GM19397 (cell line): Measurements from ENCODE around the gene CTNNA2.
"Not testable (repeated sequence)": the region's sequence is repeated elsewhere in the genome, so short reads cannot be mapped to it uniquely, and the experiment has no call there.

Experiments
- ATAC-seq: cut with Tn5 transposase; IDR thresholded peaks from one replicate; pipeline ENCODE4 v1.9.1; 2021; ENCODE audit warnings: mild to moderate bottlenecking, moderate library complexity; ENCODE audit not compliant: unreplicated experiment

The CTNNA2 gene

GRCh38 chr2:80068038-80068731 is 555.3 kb downstream of the CTNNA2 start:
- no peak for ATAC-seq

DNA sequence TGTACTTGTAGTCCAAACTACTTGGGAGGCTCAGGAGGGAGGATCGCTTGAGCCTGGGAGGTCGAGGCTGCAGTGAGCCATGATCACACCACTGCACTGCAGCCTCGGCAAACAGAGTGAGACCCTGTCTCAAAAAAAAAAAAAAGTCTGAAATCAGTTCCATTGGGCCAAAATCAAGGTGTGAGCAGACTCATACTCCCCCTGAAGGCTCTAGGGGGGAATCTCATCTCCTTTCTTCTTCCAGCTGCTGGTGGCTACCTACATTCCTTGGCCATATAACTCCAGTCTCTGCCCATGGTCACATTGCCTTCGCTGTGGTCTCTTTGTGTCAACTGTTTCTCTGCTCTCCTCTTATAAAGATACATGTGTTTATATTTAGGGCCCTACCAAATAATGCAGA is 557.7 kb downstream of the CTNNA2 start:
- no peak for ATAC-seq

- ATAC-seq, result no peak
Measured at GRCh38 chr2:80071941-80072340, 559.1 kb downstream of the CTNNA2 start.

DNA sequence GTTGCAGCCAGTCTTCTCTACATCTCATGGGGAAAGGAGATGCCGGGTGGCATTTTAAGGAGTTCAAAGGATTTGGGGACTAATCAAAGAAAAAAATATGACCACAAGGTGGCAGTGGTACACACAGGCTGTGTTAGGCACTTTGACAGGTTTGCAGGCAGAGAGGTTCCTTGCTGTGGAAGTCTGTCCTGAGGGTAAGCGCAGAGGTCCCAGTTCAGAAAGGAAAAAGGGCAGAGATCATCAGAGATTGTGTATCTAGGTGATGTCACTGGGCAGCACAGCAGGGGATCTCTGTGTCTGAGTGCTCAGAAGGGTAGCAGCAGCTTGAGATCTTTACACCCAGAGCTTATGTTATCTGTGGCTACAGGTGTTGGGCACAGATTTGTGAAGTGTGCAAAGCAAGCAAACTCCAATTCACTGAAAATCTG is 560.3 kb downstream of the CTNNA2 start:
- ATAC-seq, result no peak

- no peak for ATAC-seq
Measured at GRCh38 chr2:80074321-80075070, 561.6 kb downstream of the CTNNA2 start.

DNA sequence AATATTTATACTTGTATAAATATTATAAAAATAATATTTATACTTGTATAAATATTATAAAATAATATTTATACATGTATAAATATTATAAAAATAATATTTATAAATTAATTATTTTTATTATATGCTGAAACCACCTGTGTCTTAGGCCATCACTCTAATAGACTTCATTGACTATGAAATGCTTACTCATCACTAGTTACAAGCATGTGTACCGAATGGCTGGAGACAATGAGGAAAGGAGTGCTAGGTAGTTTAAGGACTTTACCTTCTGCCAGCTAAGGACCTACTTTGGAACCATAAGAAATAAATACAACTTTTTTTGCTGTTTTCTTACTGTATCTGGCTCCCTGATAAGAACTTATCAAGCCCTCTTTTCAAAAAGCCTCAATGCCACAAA is 562.9 kb downstream of the CTNNA2 start:
- no peak for ATAC-seq

DNA sequence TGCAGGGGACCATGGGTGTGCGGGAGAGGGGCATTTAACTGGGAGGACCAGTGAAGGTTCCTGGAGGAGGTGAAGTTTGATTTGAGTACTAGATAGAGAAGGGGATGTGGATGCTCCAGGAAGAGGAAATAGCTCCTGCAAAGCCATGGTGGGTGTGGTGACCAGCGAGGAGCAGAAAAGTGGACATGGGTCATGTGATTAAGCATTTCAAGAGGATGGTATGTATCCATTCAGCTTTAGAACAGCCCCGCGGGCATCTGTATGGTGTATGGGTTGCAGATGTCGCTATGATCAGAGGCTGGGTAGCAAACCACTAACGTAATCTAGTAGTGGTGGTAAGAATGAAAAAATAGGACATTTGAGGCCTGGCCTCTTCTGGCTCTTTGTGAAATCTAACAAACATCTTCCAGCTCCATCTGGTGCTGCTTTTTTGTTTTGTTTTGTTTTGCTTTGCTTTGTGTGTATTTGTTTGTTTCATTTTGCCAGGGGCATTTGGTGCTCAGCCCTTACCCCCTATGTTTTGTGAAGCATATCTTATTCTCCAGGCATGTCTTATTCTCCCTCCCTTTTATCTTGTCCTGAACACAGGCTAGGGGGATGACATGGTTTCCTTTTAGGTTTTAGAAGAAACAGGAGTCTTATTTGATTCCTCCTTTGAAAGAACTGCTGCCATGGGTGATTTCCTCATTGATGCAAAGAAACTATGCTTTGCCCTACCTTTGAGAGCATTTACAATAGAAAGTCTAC is 565.6 kb downstream of the CTNNA2 start:
- no peak for ATAC-seq

GRCh38 chr2:80080957-80081356 is 568.1 kb downstream of the CTNNA2 start:
- ATAC-seq, result no peak

- no peak for ATAC-seq
Measured at GRCh38 chr2:80086831-80087230, 574.0 kb downstream of the CTNNA2 start.

DNA sequence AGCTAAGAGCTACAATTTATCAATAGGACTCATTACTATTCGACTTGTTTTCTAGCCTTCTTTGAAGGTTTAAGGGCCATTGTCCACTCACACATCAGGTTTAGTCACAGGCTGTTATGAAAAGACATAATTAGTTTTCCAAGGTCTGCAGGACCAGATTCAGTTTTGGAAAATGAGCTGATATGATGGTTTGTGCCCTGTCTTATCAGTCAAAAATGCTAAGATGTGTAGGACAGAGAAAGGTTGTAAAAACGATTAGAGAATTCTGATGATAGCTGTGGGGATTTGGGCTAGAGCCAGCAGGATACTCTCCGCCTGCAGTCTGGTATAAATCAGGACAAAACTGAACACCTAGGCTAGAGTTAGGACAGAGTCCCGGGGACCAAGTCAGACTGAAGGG is 578.4 kb downstream of the CTNNA2 start:
- no peak for ATAC-seq

DNA sequence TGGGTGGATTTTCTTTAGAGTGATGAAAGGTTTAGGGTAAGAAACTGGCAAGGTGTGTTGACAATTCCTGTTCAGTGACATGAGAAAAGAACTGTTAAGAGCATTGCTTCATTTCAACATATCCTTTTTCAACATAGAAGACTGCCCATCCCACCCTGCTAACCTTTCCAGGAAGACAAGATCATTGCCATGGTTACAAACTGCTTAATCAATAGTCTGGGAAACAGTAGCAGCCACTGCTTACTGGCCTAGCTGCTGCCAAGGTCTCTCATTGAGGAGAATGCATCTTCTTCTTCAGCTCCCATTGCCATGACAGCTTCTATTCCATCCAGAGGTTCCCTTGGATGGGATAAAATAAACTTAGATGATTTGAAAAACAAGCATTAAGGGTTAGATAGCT is 579.6 kb downstream of the CTNNA2 start:
- no peak for ATAC-seq

DNA sequence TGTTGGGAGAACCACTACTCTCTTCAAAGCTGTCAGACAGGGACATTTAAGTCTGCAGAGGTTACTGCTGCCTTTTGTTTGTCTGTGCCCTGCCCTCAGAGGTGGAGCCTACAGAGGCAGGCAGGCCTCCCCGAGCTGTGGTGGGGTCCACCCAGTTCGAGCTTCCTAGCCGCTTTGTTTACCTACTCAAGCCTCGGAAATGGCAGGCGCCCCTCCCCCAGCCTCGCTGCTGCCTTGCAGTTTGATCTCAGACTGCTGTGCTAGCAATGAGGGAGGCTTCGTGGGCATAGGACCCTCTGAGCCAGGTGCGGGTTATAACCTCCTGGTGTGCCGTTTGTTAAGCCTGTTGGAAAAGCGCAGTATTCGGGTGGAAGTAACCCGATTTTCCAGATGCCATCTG is 585.7 kb downstream of the CTNNA2 start:
- ATAC-seq, result not testable (repeated sequence)

GRCh38 chr2:80102026-80102425 is 589.2 kb downstream of the CTNNA2 start:
- ATAC-seq, result no peak

- no peak for ATAC-seq
Measured at GRCh38 chr2:80105015-80105640, 592.3 kb downstream of the CTNNA2 start.

GRCh38 chr2:80111185-80111584 is 598.3 kb downstream of the CTNNA2 start:
- no peak for ATAC-seq

DNA sequence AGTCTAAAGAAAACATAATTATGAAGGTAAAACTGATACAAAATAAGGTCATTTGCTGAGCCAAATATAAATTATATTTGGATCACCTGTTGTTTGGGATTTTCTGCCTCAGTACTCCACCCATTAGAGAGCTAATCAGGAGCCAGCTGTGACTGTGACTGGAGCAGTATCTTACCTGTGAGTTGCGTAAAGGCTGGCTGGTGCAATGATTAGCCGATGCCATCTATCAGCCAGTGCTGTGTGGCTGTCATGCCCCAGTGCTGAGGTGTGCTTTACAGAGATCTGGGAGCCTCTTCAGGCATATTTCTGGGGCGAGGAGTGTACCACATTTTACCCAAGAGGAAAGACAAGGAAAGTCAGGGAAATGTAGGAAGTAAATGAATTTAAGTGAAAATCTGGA is 599.9 kb downstream of the CTNNA2 start:
- ATAC-seq, result no peak

DNA sequence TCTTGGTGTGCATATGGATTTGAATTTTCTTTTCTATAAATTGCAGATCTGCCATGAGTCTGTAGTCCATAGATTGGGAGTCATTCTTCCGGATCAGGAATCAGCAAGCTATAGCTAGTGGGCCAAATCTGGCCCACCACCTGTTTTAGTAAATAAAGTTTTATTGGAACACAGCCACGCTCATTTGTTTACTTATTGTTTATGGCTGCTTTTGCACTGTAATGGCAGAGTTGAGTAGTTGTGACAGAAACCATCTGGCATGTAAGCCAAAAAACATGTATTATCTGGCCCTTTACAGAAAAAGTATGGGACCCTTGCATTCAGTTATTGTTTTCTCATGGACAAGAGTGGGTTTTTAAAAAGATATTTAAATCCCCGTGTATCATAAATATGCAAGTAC is 600.5 kb downstream of the CTNNA2 start:
- ATAC-seq, result no peak

DNA sequence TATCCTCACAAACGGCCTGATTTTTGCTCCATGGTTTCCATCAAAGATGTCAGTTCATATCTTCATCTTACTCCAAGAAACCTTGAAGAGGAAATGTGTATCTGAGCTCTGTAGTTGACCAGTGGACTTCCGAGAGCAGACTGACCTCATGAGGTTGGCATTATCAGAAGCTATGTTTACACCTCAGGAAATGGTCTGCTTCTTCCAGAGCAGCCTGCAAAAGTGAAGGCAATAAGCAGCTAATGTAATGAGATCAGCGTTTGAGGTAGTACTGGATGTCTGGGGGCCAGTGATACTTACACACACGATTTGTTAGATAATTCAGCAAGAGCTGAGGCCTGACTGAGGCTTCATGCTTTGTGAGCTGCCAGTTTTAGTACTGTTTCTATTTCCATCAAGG is 602.0 kb downstream of the CTNNA2 start:
- ATAC-seq, result no peak

DNA sequence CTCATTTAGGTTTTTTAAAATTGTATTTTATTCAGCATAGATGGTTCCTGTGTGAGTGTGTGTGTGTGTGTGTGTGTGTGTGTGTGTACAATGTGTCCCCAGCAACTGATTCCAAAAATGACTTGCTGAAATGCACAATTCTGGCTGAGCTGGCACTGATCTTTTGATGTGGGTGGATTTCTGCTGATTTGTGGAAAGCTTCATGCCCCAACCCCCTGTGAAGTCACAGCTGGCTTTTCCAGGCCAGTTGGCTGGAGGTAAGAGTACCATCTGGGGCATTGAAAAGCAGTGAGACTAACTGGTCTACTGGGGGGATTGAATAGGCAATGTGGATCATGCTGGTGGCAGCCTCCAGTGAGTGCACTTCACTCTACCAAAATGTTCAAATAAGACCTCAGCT is 604.5 kb downstream of the CTNNA2 start:
- ATAC-seq, result no peak

GRCh38 chr2:80120866-80121265 is 608.0 kb downstream of the CTNNA2 start:
- ATAC-seq, result no peak

- no peak for ATAC-seq
Measured at GRCh38 chr2:80122675-80123074, 609.8 kb downstream of the CTNNA2 start.
